Fibroblast of lung (primary cell): ENCODE measurements around the gene TNK2.

ENCODE experiments used
- CTCF ChIP-seq, 2 donors: IDR thresholded peaks in 1 of 2; conservative IDR thresholded peaks in 1 of 2; 1 replicate in 1 of 2; 2 replicates in 1 of 2; pipeline ENCODE4 v1.5.1; 2011 to 2012; ENCODE audit warnings: low read length in 2 of 2, control low read depth in 1 of 2, inconsistent platforms in 1 of 2, low read depth in 1 of 2, mild to moderate bottlenecking in 1 of 2
- EZH2 ChIP-seq: IDR thresholded peaks from 2 replicates; pipeline ENCODE4 v1.5.1; 2012; ENCODE audit warnings: low read length, control low read depth, mild to moderate bottlenecking; ENCODE audit errors: missing control alignments

- TF ChIP-seq EZH2, result no peak
- TF ChIP-seq CTCF (conservative IDR thresholded peaks at IDR 0.05 in 1 of 2, IDR thresholded peaks at IDR 0.05 in 1 of 2; ENCODE audit: low read depth in 1 of 2, low read length in 2 of 2), result no peak
These were observed 3.6 kb upstream of the TNK2 start for GRCh38 chr3:195911946-195912270.
